WTC11 (cell line): ENCODE results near the gene LATS2. TPM values are rescaled to one million over a fixed set of nuclear protein-coding genes. Genes with fewer than 3 reads are reported as not detected.

ENCODE experiments used
- ATAC-seq: fragments of 200-7000 bp; cut with Tn5 transposase; 2 replicates; pipeline ENCODE4 v1.10.0; 2021; ENCODE audit warnings: mild to moderate bottlenecking, moderate library complexity
- CTCF ChIA-PET: fragments of 300-600 bp; sonication (Branson Sonifier 250); formaldehyde crosslinking; loops from one replicate; lab custom pipeline; 2021; ENCODE audit warnings: antibody characterized with exemption; lab: Charles Lee
- POLR2A ChIA-PET: fragments of 350-600 bp; sonication (Branson Sonifier 250); formaldehyde crosslinking; loops from one replicate; lab custom pipeline; 2021; ENCODE audit warnings: antibody characterized with exemption; lab: Charles Lee
- DNase-seq: peaks from one replicate; pipeline ENCODE4 v3.0.0; 2021; ENCODE audit warnings: low spot score
- H3K27ac Mint-ChIP-seq: 2 replicates; pipeline ENCODE4 v1.8.0; 2021; ENCODE audit warnings: mixed read lengths
- H3K27me3 Mint-ChIP-seq: 2 replicates; pipeline ENCODE4 v1.8.0; 2021; ENCODE audit warnings: low read depth, mild to moderate bottlenecking, moderate library complexity, mixed read lengths
- H3K36me3 Mint-ChIP-seq: 2 replicates; pipeline ENCODE4 v1.8.0; 2021; ENCODE audit warnings: mixed read lengths
- H3K4me1 Mint-ChIP-seq: 2 replicates; pipeline ENCODE4 v1.8.0; 2022; ENCODE audit warnings: mixed read lengths
- H3K4me3 Mint-ChIP-seq: 2 replicates; pipeline ENCODE4 v1.8.0; 2021; ENCODE audit warnings: mild to moderate bottlenecking, moderate library complexity, mixed read lengths
- H3K9me3 Mint-ChIP-seq: 2 replicates; pipeline ENCODE4 v1.8.0; 2021; ENCODE audit warnings: mixed read lengths
- CREB1 ChIP-seq: sonication (generic); formaldehyde crosslinking; IDR thresholded peaks from 2 replicates; pipeline ENCODE4 v1.8.0; 2023; ENCODE audit warnings: mild to moderate bottlenecking, missing genetic modification reagents
- ELF4 ChIP-seq: sonication (generic); formaldehyde crosslinking; IDR thresholded peaks from 2 replicates; pipeline ENCODE4 v1.8.1; 2022; ENCODE audit warnings: low read depth, mild to moderate bottlenecking, moderate library complexity, missing genetic modification reagents
- EMX1 ChIP-seq: fragments of 250-450 bp; sonication (Bioruptor Pico); IDR thresholded peaks from 2 replicates; pipeline ENCODE4 v1.8.0; 2021; ENCODE audit warnings: mild to moderate bottlenecking
- ETV6 ChIP-seq: sonication (generic); formaldehyde crosslinking; IDR thresholded peaks from 2 replicates; pipeline ENCODE4 v1.8.1; 2022; ENCODE audit warnings: mild to moderate bottlenecking, missing genetic modification reagents
- HMGA2 ChIP-seq: fragments of 250-450 bp; sonication (Bioruptor Pico); IDR thresholded peaks from 2 replicates; pipeline ENCODE4 v1.4.0; 2021; ENCODE audit warnings: mild to moderate bottlenecking, moderate library complexity
- IRF2 ChIP-seq: sonication (generic); formaldehyde crosslinking; IDR thresholded peaks from 2 replicates; pipeline ENCODE4 v1.8.0; 2022; ENCODE audit warnings: low read depth, missing genetic modification reagents, borderline replicate concordance
- KAT7 ChIP-seq: sonication (generic); formaldehyde crosslinking; IDR thresholded peaks from 2 replicates; pipeline ENCODE4 v1.8.1; 2023; ENCODE audit warnings: missing genetic modification reagents, mild to moderate bottlenecking, borderline replicate concordance
- MXD4 ChIP-seq: fragments of 250-450 bp; sonication (Bioruptor Pico); IDR thresholded peaks from 2 replicates; pipeline ENCODE4 v1.8.0; 2021; ENCODE audit warnings: mild to moderate bottlenecking, moderate library complexity, borderline replicate concordance
- MYBL2 ChIP-seq: sonication (generic); formaldehyde crosslinking; IDR thresholded peaks from 2 replicates; pipeline ENCODE4 v1.8.1; 2023; ENCODE audit warnings: mild to moderate bottlenecking, moderate library complexity, missing genetic modification reagents
- NFYB ChIP-seq: sonication (generic); formaldehyde crosslinking; conservative IDR thresholded peaks from 2 replicates; pipeline ENCODE4 v1.8.0; 2022; ENCODE audit warnings: low read depth, missing genetic modification reagents
- NR1H2 ChIP-seq: sonication (generic); formaldehyde crosslinking; IDR thresholded peaks from 2 replicates; pipeline ENCODE4 v1.9.0; 2021; ENCODE audit warnings: mild to moderate bottlenecking, moderate library complexity, missing genetic modification reagents
- NR2C2 ChIP-seq: sonication (generic); formaldehyde crosslinking; IDR thresholded peaks from 2 replicates; pipeline ENCODE4 v1.8.0; 2022; ENCODE audit warnings: mild to moderate bottlenecking, missing genetic modification reagents
- NR3C1 ChIP-seq: sonication (generic); formaldehyde crosslinking; conservative IDR thresholded peaks from 2 replicates; pipeline ENCODE4 v1.8.1; 2023; ENCODE audit warnings: low read depth, mild to moderate bottlenecking, missing genetic modification reagents
- PRRX2 ChIP-seq: fragments of 250-450 bp; sonication (Bioruptor Pico); IDR thresholded peaks from 2 replicates; pipeline ENCODE4 v1.8.0; 2021; ENCODE audit warnings: mild to moderate bottlenecking
- USF1 ChIP-seq: sonication (generic); formaldehyde crosslinking; IDR thresholded peaks from 2 replicates; pipeline ENCODE4 v1.8.0; 2022; ENCODE audit warnings: mild to moderate bottlenecking, missing genetic modification reagents
- ZNF138 ChIP-seq: sonication (generic); formaldehyde crosslinking; conservative IDR thresholded peaks from 2 replicates; pipeline ENCODE4 v1.8.1; 2022; ENCODE audit warnings: mild to moderate bottlenecking, moderate library complexity, missing genetic modification reagents
- ZNF263 ChIP-seq: sonication (generic); formaldehyde crosslinking; IDR thresholded peaks from 2 replicates; pipeline ENCODE4 v1.8.1; 2022; ENCODE audit warnings: low read depth, mild to moderate bottlenecking, moderate library complexity, missing genetic modification reagents
- ZNF416 ChIP-seq: fragments of 250-450 bp; sonication (Bioruptor Pico); IDR thresholded peaks from 2 replicates; pipeline ENCODE4 v1.9.0; 2021; ENCODE audit warnings: mild to moderate bottlenecking, inconsistent platforms
- total RNA-seq: library from RNA; stranded (reverse); gene quantifications from 3 replicates; pipeline ENCODE4 v1.2.3, GENCODE V29; 2021
- TF ChIP-seq, protein P1 (sequence below): sonication (generic); formaldehyde crosslinking; IDR thresholded peaks from 2 replicates; pipeline ENCODE4 v1.8.0; 2022; ENCODE audit warnings: mild to moderate bottlenecking, missing genetic modification reagents
- TF ChIP-seq, protein P2 (sequence below): sonication (generic); formaldehyde crosslinking; IDR thresholded peaks from 2 replicates; pipeline ENCODE4 v1.8.0; 2022; ENCODE audit warnings: mild to moderate bottlenecking, missing genetic modification reagents
- TF ChIP-seq, protein P3 (sequence below): sonication (generic); formaldehyde crosslinking; IDR thresholded peaks from 2 replicates; pipeline ENCODE4 v1.8.1; 2022; ENCODE audit warnings: low read depth, missing genetic modification reagents, borderline replicate concordance
- TF ChIP-seq, protein P4 (sequence below): sonication (generic); formaldehyde crosslinking; IDR thresholded peaks from 2 replicates; pipeline ENCODE4 v1.8.1; 2022; ENCODE audit warnings: low read depth, mild to moderate bottlenecking, moderate library complexity, missing genetic modification reagents, borderline replicate concordance

The LATS2 gene
- total RNA-seq, 1 experiment from 2014 or later = 28.9 TPM

DNA sequence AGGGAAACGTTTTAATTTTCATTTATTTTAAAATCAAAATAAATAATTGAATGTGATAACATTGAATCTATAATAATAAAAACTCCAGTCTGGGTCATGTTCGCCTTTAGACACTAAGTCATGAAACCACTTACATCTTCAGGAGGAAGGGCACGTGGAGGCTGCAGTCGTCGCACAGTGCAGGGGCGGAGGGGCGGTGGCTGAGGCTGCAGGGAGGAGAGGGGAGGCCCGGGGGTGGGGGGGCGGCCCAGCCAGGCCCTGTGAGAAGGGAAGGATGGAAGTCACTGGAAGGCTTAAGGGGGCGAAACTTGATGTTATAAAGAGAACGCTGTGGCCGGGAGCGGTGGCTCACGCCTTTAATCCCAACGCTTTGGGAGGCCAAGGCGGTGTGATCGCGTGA, 14.9 kb upstream of the LATS2 start (continued):
- TF ChIP-seq MYBL2 (CRISPR knock-in tag) (no peak), NR1H2 (no peak), KAT7 (CRISPR knock-in tag) (no peak)
- TF ChIP-seq, protein P1, sequence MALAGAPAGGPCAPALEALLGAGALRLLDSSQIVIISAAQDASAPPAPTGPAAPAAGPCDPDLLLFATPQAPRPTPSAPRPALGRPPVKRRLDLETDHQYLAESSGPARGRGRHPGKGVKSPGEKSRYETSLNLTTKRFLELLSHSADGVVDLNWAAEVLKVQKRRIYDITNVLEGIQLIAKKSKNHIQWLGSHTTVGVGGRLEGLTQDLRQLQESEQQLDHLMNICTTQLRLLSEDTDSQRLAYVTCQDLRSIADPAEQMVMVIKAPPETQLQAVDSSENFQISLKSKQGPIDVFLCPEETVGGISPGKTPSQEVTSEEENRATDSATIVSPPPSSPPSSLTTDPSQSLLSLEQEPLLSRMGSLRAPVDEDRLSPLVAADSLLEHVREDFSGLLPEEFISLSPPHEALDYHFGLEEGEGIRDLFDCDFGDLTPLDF (CRISPR knock-in tag) = no peak

- peak overlapping the region; percentile 83; the same call in 1 of the 2 replicates for H3K27ac Mint-ChIP-seq
- H3K4me1 Mint-ChIP-seq = peaks cover 37% of the 10 kb centered on the region
- ATAC-seq (peak; percentile 76), DNase-seq (peak; percentile 76)
- POLR2A ChIA-PET = interaction anchor here (1.1 kb wide), 1 partner anchor 14 kb away, joined by 5 read pairs; the partner anchor contains the start of gene LATS2
- H3K27me3 Mint-ChIP-seq = peaks cover 6% of the 10 kb centered on the region
- TF ChIP-seq, protein P2, sequence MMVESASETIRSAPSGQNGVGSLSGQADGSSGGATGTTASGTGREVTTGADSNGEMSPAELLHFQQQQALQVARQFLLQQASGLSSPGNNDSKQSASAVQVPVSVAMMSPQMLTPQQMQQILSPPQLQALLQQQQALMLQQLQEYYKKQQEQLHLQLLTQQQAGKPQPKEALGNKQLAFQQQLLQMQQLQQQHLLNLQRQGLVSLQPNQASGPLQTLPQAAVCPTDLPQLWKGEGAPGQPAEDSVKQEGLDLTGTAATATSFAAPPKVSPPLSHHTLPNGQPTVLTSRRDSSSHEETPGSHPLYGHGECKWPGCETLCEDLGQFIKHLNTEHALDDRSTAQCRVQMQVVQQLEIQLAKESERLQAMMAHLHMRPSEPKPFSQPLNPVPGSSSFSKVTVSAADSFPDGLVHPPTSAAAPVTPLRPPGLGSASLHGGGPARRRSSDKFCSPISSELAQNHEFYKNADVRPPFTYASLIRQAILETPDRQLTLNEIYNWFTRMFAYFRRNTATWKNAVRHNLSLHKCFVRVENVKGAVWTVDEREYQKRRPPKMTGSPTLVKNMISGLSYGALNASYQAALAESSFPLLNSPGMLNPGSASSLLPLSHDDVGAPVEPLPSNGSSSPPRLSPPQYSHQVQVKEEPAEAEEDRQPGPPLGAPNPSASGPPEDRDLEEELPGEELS (CRISPR knock-in tag) = 0 out of 2 replicates have a peak, but pooled peaks have one; percentile 18
- no peak for TF ChIP-seq NR3C1 (CRISPR knock-in tag)
- no peak for TF ChIP-seq NR2C2 (CRISPR knock-in tag)
- TF ChIP-seq ZNF138 = no peak
- TF ChIP-seq ZNF416 (CRISPR knock-in tag) = no peak
- CTCF ChIA-PET = interaction anchor here (1.0 kb wide), 1 partner anchor 105 kb away, joined by 3 read pairs; no protein-coding TSS in a partner anchor
- H3K4me3 Mint-ChIP-seq = peak overlapping the region; percentile 70
- H3K9me3 Mint-ChIP-seq = no peaks in the 10 kb centered on the region
- no peaks in the 10 kb centered on the region for H3K36me3 Mint-ChIP-seq
Observed at GRCh38 chr13:21075379-21076249, 14.2 kb upstream of the LATS2 start.

GRCh38 chr13:21075011-21075378, 13.6 kb upstream of the LATS2 start:
- Mint-ChIP-seq H3K36me3 (no peaks in the 10 kb centered on the region), H3K27ac (peak overlapping the region; percentile 83), H3K9me3 (no peaks in the 10 kb centered on the region), H3K4me1 (peaks cover 36% of the 10 kb centered on the region), H3K27me3 (peaks cover 6% of the 10 kb centered on the region), H3K4me3 (peak overlapping the region; percentile 70)
- DNase-seq = no peak
- peak; percentile 25 for ATAC-seq
- ChIA-PET POLR2A (interaction anchor here (1.1 kb wide), 1 partner anchor 14 kb away, joined by 5 read pairs; the partner anchor contains the start of gene LATS2), CTCF (interaction anchor here (1.0 to 1.3 kb wide), 3 partner anchors 14 to 105 kb away, joined by 3 to 4 read pairs (median 3); partner anchors contain the start of gene LATS2)
- no peak for TF ChIP-seq NR1H2
- TF ChIP-seq, protein P3, sequence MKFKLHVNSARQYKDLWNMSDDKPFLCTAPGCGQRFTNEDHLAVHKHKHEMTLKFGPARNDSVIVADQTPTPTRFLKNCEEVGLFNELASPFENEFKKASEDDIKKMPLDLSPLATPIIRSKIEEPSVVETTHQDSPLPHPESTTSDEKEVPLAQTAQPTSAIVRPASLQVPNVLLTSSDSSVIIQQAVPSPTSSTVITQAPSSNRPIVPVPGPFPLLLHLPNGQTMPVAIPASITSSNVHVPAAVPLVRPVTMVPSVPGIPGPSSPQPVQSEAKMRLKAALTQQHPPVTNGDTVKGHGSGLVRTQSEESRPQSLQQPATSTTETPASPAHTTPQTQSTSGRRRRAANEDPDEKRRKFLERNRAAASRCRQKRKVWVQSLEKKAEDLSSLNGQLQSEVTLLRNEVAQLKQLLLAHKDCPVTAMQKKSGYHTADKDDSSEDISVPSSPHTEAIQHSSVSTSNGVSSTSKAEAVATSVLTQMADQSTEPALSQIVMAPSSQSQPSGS = no peak
- TF ChIP-seq KAT7 (CRISPR knock-in tag) = no peak
- no peak for TF ChIP-seq HMGA2 (CRISPR knock-in tag)
- no peak for TF ChIP-seq EMX1 (CRISPR knock-in tag)
- TF ChIP-seq ZNF263 = no peak
- no peak for TF ChIP-seq CREB1
- TF ChIP-seq NR3C1 (CRISPR knock-in tag) = no peak
- TF ChIP-seq MXD4 (CRISPR knock-in tag) = no peak
- TF ChIP-seq USF1 (CRISPR knock-in tag) = no peak
- TF ChIP-seq NFYB (CRISPR knock-in tag) = no peak
- TF ChIP-seq, protein P4, sequence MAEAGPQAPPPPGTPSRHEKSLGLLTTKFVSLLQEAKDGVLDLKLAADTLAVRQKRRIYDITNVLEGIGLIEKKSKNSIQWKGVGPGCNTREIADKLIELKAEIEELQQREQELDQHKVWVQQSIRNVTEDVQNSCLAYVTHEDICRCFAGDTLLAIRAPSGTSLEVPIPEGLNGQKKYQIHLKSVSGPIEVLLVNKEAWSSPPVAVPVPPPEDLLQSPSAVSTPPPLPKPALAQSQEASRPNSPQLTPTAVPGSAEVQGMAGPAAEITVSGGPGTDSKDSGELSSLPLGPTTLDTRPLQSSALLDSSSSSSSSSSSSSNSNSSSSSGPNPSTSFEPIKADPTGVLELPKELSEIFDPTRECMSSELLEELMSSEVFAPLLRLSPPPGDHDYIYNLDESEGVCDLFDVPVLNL (CRISPR knock-in tag) = no peak
- TF ChIP-seq IRF2 = no peak
- no peak for TF ChIP-seq ETV6 (CRISPR knock-in tag)
- TF ChIP-seq PRRX2 = no peak
- TF ChIP-seq ELF4 = no peak
